Endometrium (tissue), 2 donors: Measurements from ENCODE around the gene POSTN.
A peak's percentile ranks its signal among the peaks of the same experiment; 100 is the strongest.
"Not testable (repeated sequence)": the region's sequence is repeated elsewhere in the genome, so short reads cannot be mapped to it uniquely, and the experiment has no call there.

Experiments
- FAIRE-seq: peaks from 2 replicates; lab custom pipeline; 2012; peaks lifted over from hg19 to GRCh38; lab: Jason Lieb, UNC
- donor health status: control.
- donor health status: control.

The POSTN gene

DNA sequence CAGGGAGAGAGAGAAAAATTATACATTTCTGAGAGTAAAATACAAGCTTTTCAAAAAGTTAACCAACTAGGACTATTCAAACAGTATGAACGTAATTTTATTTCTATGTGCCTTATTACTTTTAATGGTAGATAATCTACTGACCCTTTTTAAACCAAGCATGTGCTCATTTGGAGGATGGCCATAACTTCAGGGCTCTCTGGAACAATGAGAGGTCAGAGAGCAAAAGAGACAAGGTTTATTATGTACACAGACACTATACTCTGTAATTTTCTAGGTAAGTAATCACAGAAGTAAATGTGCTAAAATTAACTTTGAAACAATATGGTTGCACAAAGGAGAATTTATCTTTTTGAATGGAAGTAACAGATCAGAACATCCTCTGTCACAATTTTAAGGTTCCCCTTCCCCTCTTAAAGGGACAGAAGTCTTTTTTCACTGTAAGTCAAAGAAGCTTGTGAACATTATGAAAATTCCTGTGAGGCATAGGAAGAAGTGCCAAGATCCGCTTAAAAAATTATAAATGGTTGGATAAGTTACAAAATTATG lies 1.0 kb downstream of the POSTN start:
- no peak for FAIRE-seq

DNA sequence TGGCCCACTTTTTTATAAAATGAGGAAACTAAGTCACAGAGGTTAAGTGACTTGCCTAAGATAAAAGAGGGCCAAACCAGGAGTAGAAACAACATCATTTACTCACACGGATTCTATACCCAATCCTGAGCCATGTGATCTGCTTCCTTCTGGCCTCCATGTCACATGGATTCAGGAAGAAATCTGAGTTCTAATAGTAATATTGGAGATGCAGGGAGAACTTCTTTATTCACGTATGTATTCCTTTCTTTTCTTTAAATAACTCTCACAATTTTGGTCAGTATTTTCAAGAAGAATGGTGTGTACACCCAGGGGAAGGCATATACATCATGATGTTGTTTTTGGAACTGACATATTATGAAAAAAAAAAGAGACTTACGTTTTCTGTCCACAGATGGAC lies 1.8 kb downstream of the POSTN start:
- no peak for FAIRE-seq

GRCh38 chr13:37595162-37595561 lies 3.4 kb downstream of the POSTN start:
- FAIRE-seq, result no peak

GRCh38 chr13:37594550-37594949 lies 4.0 kb downstream of the POSTN start:
- no peak for FAIRE-seq

- not testable (repeated sequence) for FAIRE-seq
Measured at GRCh38 chr13:37589381-37589780, 9.2 kb downstream of the POSTN start.

GRCh38 chr13:37587236-37587635 lies 11.3 kb downstream of the POSTN start:
- FAIRE-seq, result no peak

DNA sequence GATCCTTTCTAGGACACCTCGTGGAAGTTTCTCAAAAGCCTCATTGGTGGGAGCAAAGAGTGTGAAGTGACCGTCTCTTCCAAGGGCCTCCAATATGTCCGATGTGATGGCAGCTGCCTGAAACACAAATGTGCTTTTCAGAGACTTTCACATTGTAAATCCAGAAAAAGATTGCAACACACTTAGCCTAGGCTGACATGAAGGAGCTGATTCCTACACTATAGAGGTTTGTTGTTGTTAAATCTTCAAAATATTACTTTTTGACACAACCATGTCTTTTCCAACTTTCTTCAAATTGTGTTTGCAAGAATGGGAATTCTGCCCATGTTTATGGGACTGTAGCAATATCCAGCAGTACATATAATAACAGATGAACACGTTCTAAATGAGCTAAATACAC lies 12.4 kb downstream of the POSTN start:
- no peak for FAIRE-seq

DNA sequence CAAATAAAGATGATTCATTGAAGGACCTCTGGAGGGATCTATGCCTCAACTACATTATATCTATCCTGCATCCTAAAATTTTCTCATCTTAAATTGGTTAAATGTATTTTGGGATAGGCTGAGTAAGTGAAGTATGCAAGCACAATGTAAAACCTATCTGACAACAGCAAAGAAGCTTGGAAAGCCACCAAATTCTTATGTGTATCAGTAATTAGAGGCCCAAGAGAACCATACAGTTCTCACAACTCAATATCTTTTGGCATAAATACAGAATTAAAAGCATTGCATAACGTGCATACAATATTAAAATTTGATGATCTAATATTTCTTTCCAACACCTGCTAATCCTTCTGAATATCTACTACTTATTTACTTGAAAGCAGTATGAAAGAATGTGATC lies 13.0 kb downstream of the POSTN start:
- FAIRE-seq, result no peak

DNA sequence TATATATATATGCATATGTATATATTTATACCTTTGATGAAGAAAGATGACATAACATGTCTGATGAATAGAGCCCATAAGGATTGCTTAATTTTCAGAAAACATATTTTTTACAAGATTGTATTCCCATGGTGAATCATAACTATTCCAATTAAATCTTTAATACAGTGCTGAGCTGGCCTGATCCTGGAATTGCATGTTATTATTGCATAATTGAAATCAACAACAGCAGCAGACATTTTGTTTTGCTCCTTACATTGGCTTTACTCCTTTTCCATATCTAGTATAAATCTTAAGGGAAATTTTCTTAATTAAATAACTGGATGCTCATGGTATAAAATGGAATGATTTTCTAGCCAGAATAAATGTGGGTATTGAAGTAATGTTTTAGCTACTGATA lies 22.0 kb downstream of the POSTN start:
- no peak for FAIRE-seq

DNA sequence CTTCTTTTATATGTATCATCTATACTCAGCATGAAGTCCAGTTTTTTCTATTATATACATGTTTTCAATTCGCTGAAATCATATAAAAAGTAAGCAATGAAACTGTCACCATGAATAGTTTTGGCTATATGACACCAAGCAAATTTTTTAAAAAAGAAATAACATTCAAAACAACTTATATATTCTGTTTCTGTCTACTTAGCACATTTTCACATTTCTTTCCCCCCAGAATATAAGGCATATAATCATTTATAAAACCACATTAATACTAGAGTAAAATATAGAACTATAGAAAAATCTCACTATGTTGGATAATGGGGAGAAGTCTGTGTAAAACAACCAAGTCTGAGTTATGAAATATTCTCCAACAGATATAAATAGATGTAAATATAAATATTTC lies 33.1 kb downstream of the POSTN start:
- FAIRE-seq, result no peak

GRCh38 chr13:37561031-37561430 lies 37.5 kb downstream of the POSTN start:
- no peak for FAIRE-seq

- FAIRE-seq, result no peak
Measured at GRCh38 chr13:37560526-37560925, 38.0 kb downstream of the POSTN start.

DNA sequence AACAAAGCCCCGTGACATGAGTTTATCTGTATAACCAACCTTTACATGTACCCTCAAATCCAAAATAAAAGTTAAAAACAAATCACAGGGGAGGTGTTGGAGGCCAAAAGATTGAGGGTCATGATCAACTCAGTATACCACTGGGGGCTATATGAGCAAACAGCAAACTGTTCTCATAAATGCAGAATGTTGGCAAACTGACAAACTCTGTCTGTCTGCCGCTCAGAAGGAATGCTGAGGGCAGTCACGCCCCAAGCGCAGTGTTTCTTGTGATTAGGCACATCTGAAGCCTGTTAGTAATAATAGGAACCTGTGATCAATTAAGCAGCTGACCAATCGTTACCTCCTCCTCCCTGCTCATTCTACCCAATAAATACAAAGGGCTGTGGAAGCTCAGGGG lies 39.8 kb downstream of the POSTN start:
- FAIRE-seq, result not testable (repeated sequence)

DNA sequence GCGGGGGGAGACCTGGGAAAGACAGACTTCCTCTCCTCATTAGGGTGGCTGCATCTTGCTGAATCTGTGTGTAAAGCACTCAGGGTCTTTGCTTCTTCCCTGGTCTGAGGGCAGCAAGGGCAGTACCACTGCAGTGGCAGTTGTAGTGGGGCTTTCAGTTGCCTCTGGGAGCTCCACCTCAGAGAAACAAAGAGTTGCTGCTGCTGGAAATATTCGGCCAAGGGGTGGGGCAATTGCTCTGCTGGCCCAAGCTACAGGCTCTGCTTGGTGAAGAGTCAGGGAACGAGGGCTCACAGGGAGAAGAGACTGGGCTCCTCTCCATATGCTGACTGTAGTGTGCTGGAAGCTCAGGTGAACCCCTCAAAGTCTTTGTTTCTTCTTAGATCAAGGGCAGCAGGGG lies 52.5 kb downstream of the POSTN start:
- FAIRE-seq, result no peak

- FAIRE-seq, result no peak
Measured at GRCh38 chr13:37544995-37545394, 53.6 kb downstream of the POSTN start.

DNA sequence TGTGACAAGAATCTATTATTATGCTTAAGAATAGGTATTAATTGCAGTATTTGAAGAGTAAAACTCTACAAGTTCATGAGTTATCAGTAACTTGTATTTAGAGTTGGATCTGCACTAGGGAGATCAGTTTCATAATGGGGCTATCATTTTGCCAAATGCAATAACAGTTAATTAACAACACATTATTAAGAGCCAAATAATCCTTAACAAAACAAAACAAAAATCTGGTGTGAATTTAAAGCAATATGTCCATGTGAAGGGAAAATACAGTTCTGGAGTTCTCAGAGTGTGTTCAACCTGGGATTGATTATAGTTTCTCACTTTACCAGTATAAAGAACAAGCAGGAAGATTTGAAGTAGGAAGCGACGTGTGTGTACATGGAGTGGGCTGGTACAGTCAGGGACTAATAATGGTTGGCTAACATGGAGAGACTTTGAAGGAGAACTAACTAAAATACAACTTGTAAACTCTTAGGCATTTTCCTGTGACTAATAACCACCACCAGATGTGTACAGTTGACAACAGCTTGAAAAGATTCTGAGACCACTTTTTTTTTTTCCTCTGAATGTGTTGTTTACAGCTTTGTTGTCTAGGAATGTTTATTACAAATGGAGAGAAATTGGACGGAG lies 58.5 kb downstream of the POSTN start:
- peak; percentile 96 for FAIRE-seq

DNA sequence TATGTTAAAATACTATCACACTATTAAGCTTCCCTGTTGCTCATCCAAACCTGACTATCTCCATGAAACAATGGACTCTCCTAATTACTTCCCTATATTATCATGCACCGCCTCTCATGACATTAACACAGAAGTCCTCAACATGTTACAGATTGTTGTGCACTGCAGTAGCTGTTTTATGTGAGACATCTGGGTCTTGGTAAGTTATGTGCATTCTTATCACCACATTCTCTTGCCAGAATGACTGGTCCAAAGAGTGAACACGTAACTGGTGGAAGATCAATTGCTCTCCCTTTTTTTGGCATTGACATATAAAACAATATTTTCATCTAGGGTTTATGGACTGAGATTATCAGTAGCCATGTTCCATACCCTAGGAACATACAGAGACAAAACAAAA lies 59.4 kb downstream of the POSTN start:
- no peak for FAIRE-seq

DNA sequence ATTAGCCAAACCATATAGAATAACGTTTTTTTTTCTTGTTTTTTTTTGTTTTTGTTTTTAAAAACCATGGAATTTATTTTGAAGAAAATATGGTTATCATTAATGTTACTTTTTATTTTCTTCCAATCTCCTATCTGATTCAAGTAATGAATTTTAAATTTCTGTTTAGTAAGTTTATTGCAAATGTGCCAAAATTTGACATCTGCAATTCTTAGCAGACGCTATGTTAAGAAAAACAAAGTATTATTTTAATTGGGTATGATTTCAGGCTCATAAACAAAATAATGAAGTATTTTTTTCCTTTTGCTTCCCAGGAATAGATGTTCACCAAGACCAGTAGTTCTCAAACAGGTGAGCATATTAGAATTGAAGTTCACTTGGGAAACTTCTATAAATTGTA lies 63.1 kb downstream of the POSTN start:
- FAIRE-seq, result peak; percentile 76

DNA sequence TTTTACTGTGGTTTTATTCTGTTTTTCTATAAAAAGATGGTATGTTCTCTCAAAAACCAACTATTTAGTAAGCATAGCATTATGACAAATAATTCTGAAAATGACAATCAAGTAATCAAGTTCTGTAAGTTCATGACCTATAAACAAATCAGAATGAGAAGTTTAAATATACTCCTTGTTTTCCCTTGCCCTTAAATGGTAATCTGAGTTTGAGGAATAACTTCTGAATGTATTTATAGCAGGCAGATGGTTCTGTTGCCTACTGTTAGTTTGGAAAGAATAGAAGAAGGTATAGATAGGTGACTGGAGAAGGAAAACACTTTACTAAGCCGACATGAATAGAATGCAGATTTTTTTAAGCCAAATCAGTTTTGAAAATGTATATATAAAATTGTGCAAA lies 63.9 kb downstream of the POSTN start:
- no peak for FAIRE-seq

DNA sequence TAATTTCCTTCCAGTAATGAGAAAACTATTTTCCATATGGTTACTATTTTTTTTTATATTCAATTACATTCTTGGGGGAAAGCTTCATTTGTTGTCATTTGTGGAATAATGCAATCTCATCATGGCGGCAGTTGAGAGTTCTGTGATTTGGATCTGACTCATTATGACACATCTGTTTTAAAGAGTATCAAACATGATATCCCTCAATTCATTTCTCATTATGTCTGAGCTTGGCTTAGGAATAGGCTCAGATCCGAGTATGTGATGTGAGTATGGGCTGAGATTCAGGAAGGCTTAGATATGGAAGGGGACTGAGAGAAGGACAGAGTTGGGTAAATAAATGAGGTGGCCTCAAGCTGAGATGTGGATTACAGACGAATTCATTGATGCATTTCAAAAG lies 64.4 kb downstream of the POSTN start:
- FAIRE-seq, result no peak

DNA sequence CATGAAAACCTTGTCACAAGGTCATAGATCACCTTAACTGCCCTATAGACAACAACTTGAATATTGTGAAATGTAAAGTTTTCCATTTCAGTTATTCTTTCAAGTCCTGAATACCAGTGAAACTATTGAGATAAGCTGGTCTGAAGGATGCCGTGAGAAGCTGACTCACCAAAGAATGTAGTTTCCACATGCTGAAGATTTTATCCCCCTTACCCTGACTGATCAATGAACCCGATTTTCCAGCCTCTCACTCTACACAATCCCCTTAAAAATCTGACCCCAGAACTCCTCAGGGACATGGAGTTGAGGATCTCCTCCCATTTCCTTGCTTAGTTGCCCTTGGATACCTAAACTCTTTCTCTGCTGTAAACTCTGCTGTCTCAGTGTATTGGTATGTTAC lies 67.5 kb downstream of the POSTN start:
- no peak for FAIRE-seq

DNA sequence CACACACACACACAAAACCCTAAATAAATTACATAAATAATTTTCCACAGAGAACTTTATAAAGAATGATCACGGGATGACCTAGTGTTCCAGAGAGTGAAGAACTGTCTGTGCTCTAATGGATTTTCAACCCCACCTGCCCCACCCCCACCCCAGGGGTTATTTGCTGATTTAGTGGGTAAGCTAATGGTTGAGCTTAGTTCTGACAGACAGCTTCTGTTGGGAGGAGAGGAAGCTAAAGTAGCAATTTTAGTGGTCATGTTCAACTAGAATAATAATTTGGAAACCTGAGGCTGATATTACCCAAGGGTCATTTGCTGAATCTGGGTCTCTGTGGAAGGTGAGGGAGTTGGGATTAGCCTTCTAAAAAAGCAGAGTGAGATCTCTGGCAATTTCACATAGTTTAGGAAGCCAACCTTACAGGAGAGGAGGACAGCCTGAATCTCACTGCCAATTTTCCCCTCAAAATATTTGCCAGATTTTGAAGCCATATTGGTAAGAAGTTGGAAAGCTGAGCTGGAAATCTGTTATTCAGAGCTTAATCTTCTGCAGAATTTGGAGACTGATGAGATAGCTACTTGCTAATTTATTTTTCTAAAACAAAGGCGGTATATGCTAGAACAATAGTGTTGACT lies 68.7 kb downstream of the POSTN start:
- no peak for FAIRE-seq

DNA sequence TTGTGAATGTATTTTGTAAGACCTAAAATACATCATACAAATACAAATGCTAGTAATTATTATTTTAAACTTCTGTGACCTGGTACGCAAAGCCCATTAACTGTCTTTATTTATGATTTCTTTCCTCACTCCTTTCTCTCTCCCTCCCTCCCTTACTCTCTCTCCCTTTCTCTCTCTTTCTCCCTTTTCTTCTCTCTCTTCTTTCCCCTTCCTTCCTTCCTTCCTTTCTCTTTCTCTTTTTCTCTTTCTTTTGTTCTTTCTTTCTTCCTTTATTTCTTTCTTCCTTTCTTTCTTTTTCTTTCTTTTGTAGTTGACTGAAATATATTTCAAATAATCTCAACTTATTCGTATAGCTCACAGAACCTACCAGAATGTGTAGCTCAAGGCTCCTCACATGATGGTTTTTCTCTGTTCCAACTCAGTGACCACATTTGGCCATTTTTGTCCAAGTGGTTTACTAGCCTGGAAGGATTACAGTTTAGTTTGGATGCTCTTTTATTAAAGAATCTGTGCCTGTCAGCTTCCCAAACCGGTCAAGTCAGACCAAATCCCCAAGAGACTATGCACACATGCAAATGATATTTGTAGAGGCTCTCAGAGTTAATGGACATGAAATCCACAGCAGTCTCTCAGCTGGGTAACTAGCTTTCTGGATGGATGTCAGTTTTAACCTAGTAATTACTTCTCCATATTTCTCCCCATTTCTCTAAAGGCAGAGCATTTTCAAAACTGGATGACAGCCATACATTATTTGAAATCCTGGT lies 71.7 kb downstream of the POSTN start:
- FAIRE-seq, result no peak
